Neural cell (in vitro differentiated cells): ENCODE results near the gene ACOXL. TPM values are rescaled to one million over a fixed set of nuclear protein-coding genes. Genes with fewer than 3 reads are reported as not detected.

ENCODE experiments used
- H2AFZ ChIP-seq: fragments of 200-600, 300-800 bp; sonication (generic), shearing (Covaris generic); 2 replicates; pipeline ENCODE4 v1.6.0; 2014; ENCODE audit warnings: low read depth, mild to moderate bottlenecking, antibody characterized with exemption, low read length, moderate library complexity
- H3F3A ChIP-seq: fragments of 200-600 bp; shearing (Covaris generic); 2 replicates; pipeline ENCODE4 v1.6.1; 2016; ENCODE audit warnings: mild to moderate bottlenecking, moderate library complexity, mixed read lengths, antibody characterized with exemption, low read length; ENCODE audit not compliant: insufficient read depth, poor library complexity, severe bottlenecking
- H3K27ac ChIP-seq: fragments of 200-600, 300-800 bp; sonication (generic), shearing (Covaris generic); 2 replicates; pipeline ENCODE4 v1.5.1; 2014; ENCODE audit warnings: mild to moderate bottlenecking, low read length, moderate library complexity
- H3K27me3 ChIP-seq: fragments of 300-800, 200-600 bp; sonication (generic), shearing (Covaris generic); 2 replicates; pipeline ENCODE4 v1.6.0; 2014; ENCODE audit warnings: mild to moderate bottlenecking, low read depth, low read length, moderate library complexity; ENCODE audit not compliant: insufficient read depth
- H3K36me3 ChIP-seq: fragments of 300-800, 200-600 bp; sonication (generic), shearing (Covaris generic); 2 replicates; pipeline ENCODE4 v1.5.1; 2014; ENCODE audit warnings: mild to moderate bottlenecking, antibody characterized with exemption, low read length, moderate library complexity; ENCODE audit not compliant: insufficient read depth
- H3K4me2 ChIP-seq: fragments of 300-800, 200-600 bp; sonication (generic), shearing (Covaris generic); 2 replicates; pipeline ENCODE4 v1.6.0; 2014; ENCODE audit warnings: mild to moderate bottlenecking, low read length
- H3K4me3 ChIP-seq: fragments of 300-800, 200-600 bp; sonication (generic), shearing (Covaris generic); 2 replicates; pipeline ENCODE4 v1.5.1; 2014; ENCODE audit warnings: mild to moderate bottlenecking, low read length, moderate library complexity
- H3K79me2 ChIP-seq: fragments of 200-600 bp; shearing (Covaris generic); replicated peaks from 2 replicates; pipeline ENCODE4 v1.6.0; 2014; ENCODE audit warnings: mild to moderate bottlenecking, low read length, moderate library complexity; ENCODE audit not compliant: insufficient read depth
- H3K9ac ChIP-seq: fragments of 300-800, 200-600 bp; sonication (generic), shearing (Covaris generic); 2 replicates; pipeline ENCODE4 v1.6.1; 2016; ENCODE audit warnings: mild to moderate bottlenecking, low read length, mixed read lengths
- H3K9me2 ChIP-seq: fragments of 200-600 bp; shearing (Covaris generic); 2 replicates; pipeline ENCODE4 v1.6.1; 2016; ENCODE audit warnings: mild to moderate bottlenecking, low read length, mixed read lengths; ENCODE audit not compliant: insufficient read depth
- H3K9me3 ChIP-seq: fragments of 200-600, 300-800 bp; sonication (generic), shearing (Covaris generic); 2 replicates; pipeline ENCODE4 v1.6.1; 2016; ENCODE audit warnings: mild to moderate bottlenecking, mixed run types, low read length, moderate library complexity, mixed read lengths
- H4K20me1 ChIP-seq: fragments of 200-600 bp; shearing (Covaris generic); 2 replicates; pipeline ENCODE4 v1.6.1; 2016; ENCODE audit warnings: mild to moderate bottlenecking, mixed run types; ENCODE audit not compliant: insufficient read depth
- EP300 ChIP-seq: fragments of 450-650 bp; conservative IDR thresholded peaks from 2 replicates; pipeline ENCODE4 v1.6.1; 2014; ENCODE audit warnings: antibody characterized with exemption, mild to moderate bottlenecking, moderate library complexity; ENCODE audit not compliant: poor library complexity, severe bottlenecking
- EZH2 ChIP-seq: fragments of 200-600, 300-800 bp; shearing (Covaris generic), sonication (generic); IDR thresholded peaks from 2 replicates; pipeline ENCODE4 v1.6.1; 2014; ENCODE audit warnings: antibody characterized with exemption, low read length, borderline replicate concordance, mild to moderate bottlenecking; ENCODE audit not compliant: insufficient read depth, poor library complexity, severe bottlenecking
- MXI1 ChIP-seq: fragments of 450-650 bp; conservative IDR thresholded peaks from 2 replicates; pipeline ENCODE4 v1.6.1; 2014; ENCODE audit warnings: antibody characterized with exemption, mild to moderate bottlenecking; ENCODE audit not compliant: poor library complexity, severe bottlenecking
- POLR2AphosphoS5 ChIP-seq: IDR thresholded peaks from 2 replicates; pipeline ENCODE4 v1.6.1; 2012
- RAD21 ChIP-seq: fragments of 450-650 bp; conservative IDR thresholded peaks from 2 replicates; pipeline ENCODE4 v1.6.1; 2014; ENCODE audit warnings: antibody characterized with exemption, mild to moderate bottlenecking, moderate library complexity
- SMC3 ChIP-seq: fragments of 450-650 bp; conservative IDR thresholded peaks from 2 replicates; pipeline ENCODE4 v1.6.1; 2014; ENCODE audit warnings: antibody characterized with exemption, mild to moderate bottlenecking, moderate library complexity; ENCODE audit not compliant: poor library complexity
- TAF1 ChIP-seq: IDR thresholded peaks from 2 replicates; pipeline ENCODE4 v1.6.1; 2012; ENCODE audit warnings: low read depth
- polyA plus RNA-seq: library from polyadenylated mRNA; depleted of rRNA; stranded (reverse); fragments of >200 nt; gene quantifications from 2 replicates; pipeline ENCODE4 v1.2.3, GENCODE V29; 2014
- TF ChIP-seq, protein P1 (sequence below): fragments of 450-650 bp; IDR thresholded peaks from 2 replicates; pipeline ENCODE4 v1.5.1; 2014; ENCODE audit warnings: antibody characterized with exemption, mild to moderate bottlenecking, moderate library complexity; ENCODE audit not compliant: poor library complexity, severe bottlenecking
- TF ChIP-seq, protein P2 (sequence below): IDR thresholded peaks from 2 replicates; pipeline ENCODE4 v1.6.1; 2012; ENCODE audit warnings: borderline replicate concordance

Gene ACOXL
- polyA plus RNA-seq, 1 donor from 2014 or later = not detected

DNA sequence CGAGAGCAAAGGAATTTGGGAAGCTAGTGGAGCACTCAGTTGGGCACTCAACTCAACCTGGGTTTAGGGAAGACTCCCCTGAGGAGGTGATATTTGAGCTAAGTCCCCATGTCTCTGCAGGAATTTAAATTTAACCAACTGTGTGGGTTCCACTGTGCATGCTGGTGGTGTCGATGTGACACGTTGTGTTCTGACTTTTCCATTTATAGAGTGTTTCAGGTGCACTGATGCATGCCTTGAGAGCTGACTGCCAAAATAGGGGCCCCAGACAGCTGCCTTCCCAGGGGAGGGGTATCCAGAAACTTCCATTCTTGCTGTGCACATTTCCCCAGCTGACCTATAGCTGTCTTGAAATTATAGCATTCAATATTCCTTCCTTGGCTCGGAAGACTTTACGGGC, 324.7 kb downstream of the ACOXL start:
- no peak overlapping the region for H3K4me2 ChIP-seq
- no peaks in the 10 kb centered on the region for H3K79me2 ChIP-seq
- no peaks in the 10 kb centered on the region for H4K20me1 ChIP-seq
- H3K36me3 ChIP-seq = no peaks in the 10 kb centered on the region
- TF ChIP-seq TAF1 (no peak), MXI1 (no peak), EP300 (no peak), EZH2 (no peak), SMC3 (no peak), POLR2AphosphoS5 (no peak)
- TF ChIP-seq, protein P1, sequence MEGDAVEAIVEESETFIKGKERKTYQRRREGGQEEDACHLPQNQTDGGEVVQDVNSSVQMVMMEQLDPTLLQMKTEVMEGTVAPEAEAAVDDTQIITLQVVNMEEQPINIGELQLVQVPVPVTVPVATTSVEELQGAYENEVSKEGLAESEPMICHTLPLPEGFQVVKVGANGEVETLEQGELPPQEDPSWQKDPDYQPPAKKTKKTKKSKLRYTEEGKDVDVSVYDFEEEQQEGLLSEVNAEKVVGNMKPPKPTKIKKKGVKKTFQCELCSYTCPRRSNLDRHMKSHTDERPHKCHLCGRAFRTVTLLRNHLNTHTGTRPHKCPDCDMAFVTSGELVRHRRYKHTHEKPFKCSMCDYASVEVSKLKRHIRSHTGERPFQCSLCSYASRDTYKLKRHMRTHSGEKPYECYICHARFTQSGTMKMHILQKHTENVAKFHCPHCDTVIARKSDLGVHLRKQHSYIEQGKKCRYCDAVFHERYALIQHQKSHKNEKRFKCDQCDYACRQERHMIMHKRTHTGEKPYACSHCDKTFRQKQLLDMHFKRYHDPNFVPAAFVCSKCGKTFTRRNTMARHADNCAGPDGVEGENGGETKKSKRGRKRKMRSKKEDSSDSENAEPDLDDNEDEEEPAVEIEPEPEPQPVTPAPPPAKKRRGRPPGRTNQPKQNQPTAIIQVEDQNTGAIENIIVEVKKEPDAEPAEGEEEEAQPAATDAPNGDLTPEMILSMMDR = no peak
- TF ChIP-seq, protein P2, sequence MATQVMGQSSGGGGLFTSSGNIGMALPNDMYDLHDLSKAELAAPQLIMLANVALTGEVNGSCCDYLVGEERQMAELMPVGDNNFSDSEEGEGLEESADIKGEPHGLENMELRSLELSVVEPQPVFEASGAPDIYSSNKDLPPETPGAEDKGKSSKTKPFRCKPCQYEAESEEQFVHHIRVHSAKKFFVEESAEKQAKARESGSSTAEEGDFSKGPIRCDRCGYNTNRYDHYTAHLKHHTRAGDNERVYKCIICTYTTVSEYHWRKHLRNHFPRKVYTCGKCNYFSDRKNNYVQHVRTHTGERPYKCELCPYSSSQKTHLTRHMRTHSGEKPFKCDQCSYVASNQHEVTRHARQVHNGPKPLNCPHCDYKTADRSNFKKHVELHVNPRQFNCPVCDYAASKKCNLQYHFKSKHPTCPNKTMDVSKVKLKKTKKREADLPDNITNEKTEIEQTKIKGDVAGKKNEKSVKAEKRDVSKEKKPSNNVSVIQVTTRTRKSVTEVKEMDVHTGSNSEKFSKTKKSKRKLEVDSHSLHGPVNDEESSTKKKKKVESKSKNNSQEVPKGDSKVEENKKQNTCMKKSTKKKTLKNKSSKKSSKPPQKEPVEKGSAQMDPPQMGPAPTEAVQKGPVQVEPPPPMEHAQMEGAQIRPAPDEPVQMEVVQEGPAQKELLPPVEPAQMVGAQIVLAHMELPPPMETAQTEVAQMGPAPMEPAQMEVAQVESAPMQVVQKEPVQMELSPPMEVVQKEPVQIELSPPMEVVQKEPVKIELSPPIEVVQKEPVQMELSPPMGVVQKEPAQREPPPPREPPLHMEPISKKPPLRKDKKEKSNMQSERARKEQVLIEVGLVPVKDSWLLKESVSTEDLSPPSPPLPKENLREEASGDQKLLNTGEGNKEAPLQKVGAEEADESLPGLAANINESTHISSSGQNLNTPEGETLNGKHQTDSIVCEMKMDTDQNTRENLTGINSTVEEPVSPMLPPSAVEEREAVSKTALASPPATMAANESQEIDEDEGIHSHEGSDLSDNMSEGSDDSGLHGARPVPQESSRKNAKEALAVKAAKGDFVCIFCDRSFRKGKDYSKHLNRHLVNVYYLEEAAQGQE = no peak
- no peaks in the 10 kb centered on the region for H3K27me3 ChIP-seq
- no peaks in the 10 kb centered on the region for H3K9me3 ChIP-seq
- no peaks in the 10 kb centered on the region for H3K9me2 ChIP-seq
- no peak overlapping the region for H3K27ac ChIP-seq
- no peak overlapping the region for H3K9ac ChIP-seq
- H2AFZ ChIP-seq = no peak overlapping the region
- H3K4me3 ChIP-seq = no peak overlapping the region
- H3F3A ChIP-seq = no peaks in the 10 kb centered on the region

DNA sequence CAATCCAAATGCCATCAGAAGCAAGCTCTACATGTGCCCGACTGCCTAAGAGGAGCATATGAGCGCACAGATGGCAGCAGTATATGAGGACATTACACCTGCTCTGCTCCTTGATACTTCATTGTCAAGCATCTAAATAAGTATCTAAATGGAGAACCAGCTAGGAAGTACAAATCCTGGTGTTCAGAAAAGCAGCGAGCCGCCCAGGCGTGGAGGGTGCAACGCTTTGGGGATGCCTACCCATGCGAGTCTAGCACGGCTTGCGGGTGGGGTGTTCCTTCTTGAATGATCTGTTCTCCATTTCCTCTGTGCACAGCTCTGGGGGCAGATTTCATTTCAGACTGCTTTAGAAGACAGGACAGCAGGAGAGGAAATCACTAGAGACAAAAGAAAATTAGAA, 325.3 kb downstream of the ACOXL start:
- H2AFZ ChIP-seq = no peak overlapping the region
- no peaks in the 10 kb centered on the region for H4K20me1 ChIP-seq
- no peak overlapping the region for H3K4me2 ChIP-seq
- no peaks in the 10 kb centered on the region for H3K36me3 ChIP-seq
- H3F3A ChIP-seq = no peaks in the 10 kb centered on the region
- no peaks in the 10 kb centered on the region for H3K9me3 ChIP-seq
- H3K9ac ChIP-seq = no peak overlapping the region
- no peaks in the 10 kb centered on the region for H3K27me3 ChIP-seq
- H3K27ac ChIP-seq = no peak overlapping the region
- no peaks in the 10 kb centered on the region for H3K79me2 ChIP-seq
- TF ChIP-seq POLR2AphosphoS5 = no peak
- no peak for TF ChIP-seq MXI1
- TF ChIP-seq TAF1 = no peak
- no peaks in the 10 kb centered on the region for H3K9me2 ChIP-seq
- no peak overlapping the region for H3K4me3 ChIP-seq

DNA sequence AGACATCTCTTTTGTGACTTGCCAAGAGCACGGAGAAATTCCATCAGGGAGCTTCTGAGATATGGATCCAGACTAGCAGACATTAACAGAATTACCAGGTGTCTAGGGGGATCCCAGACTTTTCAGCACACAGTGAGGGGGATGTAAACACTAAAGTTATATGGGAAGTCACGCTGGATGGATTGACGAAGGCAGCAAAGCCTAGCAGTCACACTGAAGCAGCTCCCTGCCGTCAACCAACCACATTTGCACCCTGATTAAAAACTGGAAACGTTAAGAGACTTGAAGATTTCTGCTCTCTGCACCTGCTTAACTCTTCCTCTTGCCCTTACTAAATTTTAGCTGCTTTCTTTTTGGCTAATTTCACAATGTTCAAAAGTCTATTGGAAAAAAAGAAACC, 325.9 kb downstream of the ACOXL start:
- Histone ChIP-seq H3K79me2 (no peaks in the 10 kb centered on the region), H3K9me2 (no peaks in the 10 kb centered on the region), H3K27ac (no peak overlapping the region), H4K20me1 (no peaks in the 10 kb centered on the region), H3F3A (no peaks in the 10 kb centered on the region), H3K4me3 (no peak overlapping the region), H3K9ac (no peak overlapping the region), H3K9me3 (no peaks in the 10 kb centered on the region), H3K36me3 (no peaks in the 10 kb centered on the region), H3K27me3 (no peaks in the 10 kb centered on the region), H3K4me2 (no peak overlapping the region), H2AFZ (no peak overlapping the region)
- TF ChIP-seq POLR2AphosphoS5 (no peak), SMC3 (no peak), EZH2 (no peak), TAF1 (no peak), EP300 (no peak), RAD21 (no peak), MXI1 (no peak)
- TF ChIP-seq, protein P1 = no peak
- TF ChIP-seq, protein P2 = no peak
